NCI-H82 treated with DMSO at 0.1 percent for 48 hours (cell line): ENCODE measurements around the gene ABCF2.

ENCODE experiments used
- DNase-seq: peaks from one replicate; lab custom pipeline; 2025; ENCODE audit not compliant: unreplicated experiment; lab: John Stamatoyannopoulos, UW

The ABCF2 gene

GRCh38 chr7:151175047-151175792 is 51.8 kb downstream of the ABCF2 start:
- no peak for DNase-seq

GRCh38 chr7:151174246-151175046 is 52.6 kb downstream of the ABCF2 start:
- peak; percentile 33 for DNase-seq

- no peak for DNase-seq
These were observed 53.4 kb downstream of the ABCF2 start for GRCh38 chr7:151173386-151174245.

GRCh38 chr7:151172273-151173141 is 54.5 kb downstream of the ABCF2 start:
- peak; percentile 48 for DNase-seq

GRCh38 chr7:151168787-151169162 is 58.2 kb downstream of the ABCF2 start:
- no peak for DNase-seq

GRCh38 chr7:151168003-151168786 is 58.8 kb downstream of the ABCF2 start:
- DNase-seq = no peak

GRCh38 chr7:151167197-151167961 is 59.6 kb downstream of the ABCF2 start, which contains the start of gene GBX1:
Gene GBX1 (minus strand): TSS chr7:151167694. CDS start chr7:151167548, 146 bp downstream.
- DNase-seq = no peak

- DNase-seq = no peak
These were observed 60.3 kb downstream of the ABCF2 start for GRCh38 chr7:151166629-151167196.
